GM12878 (cell line): Measurements from ENCODE around the gene ADAMTSL1.

Experiments used
- FOS ChIP-seq: IDR thresholded peaks from 3 replicates; pipeline ENCODE4 v1.6.1; 2011; ENCODE audit warnings: borderline replicate concordance; ENCODE audit not compliant: insufficient read length; ENCODE audit errors: extremely low read depth
- POLR2A ChIP-seq: IDR thresholded peaks from 2 replicates; pipeline ENCODE4 v1.6.1; 2011; ENCODE audit warnings: low read depth, mild to moderate bottlenecking, low read length
- TAF1 ChIP-seq: IDR thresholded peaks from 2 replicates; pipeline ENCODE4 v1.6.1; 2011; ENCODE audit warnings: mild to moderate bottlenecking, low read depth, low read length, borderline replicate concordance
- TF ChIP-seq, protein P1 (sequence below), 3 experiments: IDR thresholded peaks in 2 of 3; conservative IDR thresholded peaks in 1 of 3; 2 replicates each; pipeline ENCODE4 v1.5.1; 2011; ENCODE audit warnings: low read depth in 3 of 3, low read length in 3 of 3, mild to moderate bottlenecking in 3 of 3, control low read depth in 2 of 3, moderate library complexity in 2 of 3, inconsistent platforms in 1 of 3, mixed read lengths in 1 of 3; ENCODE audit not compliant: control insufficient read depth in 2 of 3, insufficient read depth in 1 of 3; ENCODE audit errors: extremely low read depth in 1 of 3

DNA sequence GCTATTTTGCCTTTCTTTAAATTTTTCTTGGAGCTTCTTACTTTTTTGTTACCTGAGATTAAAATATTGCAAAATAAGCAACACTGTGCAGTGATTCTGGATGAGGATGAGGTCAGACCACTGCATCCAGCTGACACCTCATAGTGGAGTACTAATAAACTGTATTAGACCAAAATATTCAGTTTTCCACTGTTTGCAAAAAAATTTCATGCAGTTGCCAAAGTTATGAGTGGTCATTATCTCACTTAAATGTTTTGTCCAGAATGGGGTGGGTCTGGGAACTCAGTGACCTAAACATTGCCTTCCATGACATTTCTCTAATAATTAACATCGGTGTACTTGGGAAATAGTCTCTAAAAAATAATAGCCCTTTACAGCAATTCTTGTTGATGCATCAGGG is 143.8 kb downstream of the ADAMTSL1 start:
- no peak for TF ChIP-seq POLR2A
- TF ChIP-seq, protein P1, sequence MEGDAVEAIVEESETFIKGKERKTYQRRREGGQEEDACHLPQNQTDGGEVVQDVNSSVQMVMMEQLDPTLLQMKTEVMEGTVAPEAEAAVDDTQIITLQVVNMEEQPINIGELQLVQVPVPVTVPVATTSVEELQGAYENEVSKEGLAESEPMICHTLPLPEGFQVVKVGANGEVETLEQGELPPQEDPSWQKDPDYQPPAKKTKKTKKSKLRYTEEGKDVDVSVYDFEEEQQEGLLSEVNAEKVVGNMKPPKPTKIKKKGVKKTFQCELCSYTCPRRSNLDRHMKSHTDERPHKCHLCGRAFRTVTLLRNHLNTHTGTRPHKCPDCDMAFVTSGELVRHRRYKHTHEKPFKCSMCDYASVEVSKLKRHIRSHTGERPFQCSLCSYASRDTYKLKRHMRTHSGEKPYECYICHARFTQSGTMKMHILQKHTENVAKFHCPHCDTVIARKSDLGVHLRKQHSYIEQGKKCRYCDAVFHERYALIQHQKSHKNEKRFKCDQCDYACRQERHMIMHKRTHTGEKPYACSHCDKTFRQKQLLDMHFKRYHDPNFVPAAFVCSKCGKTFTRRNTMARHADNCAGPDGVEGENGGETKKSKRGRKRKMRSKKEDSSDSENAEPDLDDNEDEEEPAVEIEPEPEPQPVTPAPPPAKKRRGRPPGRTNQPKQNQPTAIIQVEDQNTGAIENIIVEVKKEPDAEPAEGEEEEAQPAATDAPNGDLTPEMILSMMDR (IDR thresholded peaks at IDR 0.05 in 2 of 3, conservative IDR thresholded peaks at IDR 0.05 in 1 of 3; ENCODE audit: control insufficient read depth in 2 of 3, extremely low read depth in 1 of 3, insufficient read depth in 1 of 3, low read depth in 3 of 3, low read length in 3 of 3) = no peak
- TF ChIP-seq FOS = no peak
- no peak for TF ChIP-seq TAF1
